ENCODE measurements around the gene CPLANE2. TPM values are rescaled to one million over a fixed set of nuclear protein-coding genes. Genes with fewer than 3 reads are reported as not detected.
"Not testable (repeated sequence)": the region's sequence is repeated elsewhere in the genome, so short reads cannot be mapped to it uniquely, and the experiment has no call there.

The CPLANE2 gene
- total RNA-seq, 1 donor from 2014 or later, result 5.8 TPM

- Histone ChIP-seq H3K4me3 (ENCODE audit: low read depth, low read length) (no peak overlapping the region), H3K27me3 (ENCODE audit: control insufficient read depth, insufficient read depth, low read length) (no peaks in the 10 kb centered on the region), H3K36me3 (ENCODE audit: control insufficient read depth, insufficient read depth, low read length) (peaks cover 9% of the 10 kb centered on the region)
- FAIRE-seq, result no peak
- no peak for TF ChIP-seq CTCF (IDR thresholded peaks at IDR 0.05; ENCODE audit: insufficient read depth, low read length, severe bottlenecking)
- DNase-seq (ENCODE audit: low read depth), result peak; percentile 22
Observed at GRCh38 chr1:16258591-16259135, 21.7 kb upstream of the CPLANE2 start.

GRCh38 chr1:16257968-16258367, 21.0 kb upstream of the CPLANE2 start:
- Histone ChIP-seq H3K4me3 (ENCODE audit: low read depth, low read length) (no peak overlapping the region), H3K27me3 (ENCODE audit: control insufficient read depth, insufficient read depth, low read length) (no peaks in the 10 kb centered on the region), H3K36me3 (ENCODE audit: control insufficient read depth, insufficient read depth, low read length) (peaks cover 11% of the 10 kb centered on the region)
- TF ChIP-seq CTCF (IDR thresholded peaks at IDR 0.05; ENCODE audit: insufficient read depth, low read length, severe bottlenecking), result no peak
- FAIRE-seq (no peak), DNase-seq (ENCODE audit: low read depth) (no peak)

GRCh38 chr1:16257556-16257955, 20.6 kb upstream of the CPLANE2 start:
- DNase-seq (ENCODE audit: low read depth); FAIRE-seq; H3K27me3 ChIP-seq (ENCODE audit: control insufficient read depth, insufficient read depth, low read length); H3K4me3 ChIP-seq (ENCODE audit: low read depth, low read length): not testable (repeated sequence)
- H3K36me3 ChIP-seq (ENCODE audit: control insufficient read depth, insufficient read depth, low read length), result peaks cover 11% of the 10 kb centered on the region

- Histone ChIP-seq H3K27me3 (ENCODE audit: control insufficient read depth, insufficient read depth, low read length) (no peaks in the 10 kb centered on the region), H3K4me3 (ENCODE audit: low read depth, low read length) (no peak overlapping the region), H3K36me3 (ENCODE audit: control insufficient read depth, insufficient read depth, low read length) (peaks cover 11% of the 10 kb centered on the region)
- no peak for FAIRE-seq
- no peak for TF ChIP-seq CTCF (IDR thresholded peaks at IDR 0.05; ENCODE audit: insufficient read depth, low read length, severe bottlenecking)
- DNase-seq (ENCODE audit: low read depth), result no peak
Observed at GRCh38 chr1:16256478-16256877, 19.5 kb upstream of the CPLANE2 start.

GRCh38 chr1:16254263-16254928, 17.4 kb upstream of the CPLANE2 start:
- TF ChIP-seq CTCF (IDR thresholded peaks at IDR 0.05; ENCODE audit: insufficient read depth, low read length, severe bottlenecking), result no peak
- no peak for DNase-seq (ENCODE audit: low read depth)
- Histone ChIP-seq H3K4me3 (ENCODE audit: low read depth, low read length) (no peak overlapping the region), H3K36me3 (ENCODE audit: control insufficient read depth, insufficient read depth, low read length) (peaks cover 15% of the 10 kb centered on the region), H3K27me3 (ENCODE audit: control insufficient read depth, insufficient read depth, low read length) (no peaks in the 10 kb centered on the region)
- no peak for FAIRE-seq

GRCh38 chr1:16253332-16253922, 16.4 kb upstream of the CPLANE2 start:
- H3K4me3 ChIP-seq (ENCODE audit: low read depth, low read length), result no peak overlapping the region
- H3K27me3 ChIP-seq (ENCODE audit: control insufficient read depth, insufficient read depth, low read length), result no peaks in the 10 kb centered on the region
- no peak for FAIRE-seq
- DNase-seq (ENCODE audit: low read depth), result no peak
- no peak for TF ChIP-seq CTCF (IDR thresholded peaks at IDR 0.05; ENCODE audit: insufficient read depth, low read length, severe bottlenecking)
- peaks cover 15% of the 10 kb centered on the region for H3K36me3 ChIP-seq (ENCODE audit: control insufficient read depth, insufficient read depth, low read length)
